ENCODE data around the gene SGCD.

GRCh38 chr5:156491766-156492165, 164.8 kb downstream of the SGCD start:
- TF ChIP-seq CTCF (IDR thresholded peaks at IDR 0.05) (no peak), POLR2A (IDR thresholded peaks at IDR 0.05) (no peak)
